MCF 10A (cell line): Measurements from ENCODE around the gene SLC25A48. TPM values are rescaled to one million over a fixed set of nuclear protein-coding genes. Genes with fewer than 3 reads are reported as not detected.
A peak's percentile ranks its signal among the peaks of the same experiment; 100 is the strongest.

Source experiments
- BruUV-seq: library from RNA; stranded (reverse); fragments of 400-500 nt; replicated peaks from 2 replicates; lab custom pipeline; 2021; lab: Mats Ljungman, UMichigan
- CTCF ChIA-PET: fragments of 300-600 bp; sonication (Branson Sonifier 250); formaldehyde crosslinking; extraction: SDS; loops from one replicate; lab custom pipeline; 2021; ENCODE audit warnings: antibody characterized with exemption, inconsistent platforms; lab: Yijun Ruan, JAX
- POLR2A ChIA-PET: fragments of 300-600, 350-650 bp; sonication (Branson Sonifier 250); formaldehyde crosslinking; extraction: SDS; loops from one replicate; lab custom pipeline; 2020; ENCODE audit warnings: antibody characterized with exemption, inconsistent platforms; lab: Yijun Ruan, JAX
- DNase-seq: peaks from one replicate; pipeline ENCODE4 v3.0.0-alpha.2; 2018; ENCODE audit not compliant: unreplicated experiment
- H3K27ac Mint-ChIP-seq: one replicate; pipeline ENCODE4 v1.8.0; 2022; ENCODE audit warnings: mild to moderate bottlenecking, low read depth, mixed read lengths; ENCODE audit not compliant: unreplicated experiment
- H3K27me3 Mint-ChIP-seq: one replicate; pipeline ENCODE4 v1.8.0; 2022; ENCODE audit warnings: mixed read lengths; ENCODE audit not compliant: insufficient read depth, unreplicated experiment
- H3K36me3 Mint-ChIP-seq: one replicate; pipeline ENCODE4 v1.8.0; 2022; ENCODE audit warnings: mild to moderate bottlenecking, moderate library complexity, mixed read lengths; ENCODE audit not compliant: insufficient read depth, unreplicated experiment
- H3K4me1 Mint-ChIP-seq: one replicate; pipeline ENCODE4 v1.8.0; 2022; ENCODE audit warnings: mixed read lengths; ENCODE audit not compliant: insufficient read depth, unreplicated experiment
- H3K4me3 Mint-ChIP-seq: one replicate; pipeline ENCODE4 v1.8.0; 2022; ENCODE audit warnings: mild to moderate bottlenecking, moderate library complexity, mixed read lengths; ENCODE audit not compliant: unreplicated experiment
- H3K9me3 Mint-ChIP-seq: one replicate; pipeline ENCODE4 v1.8.0; 2022; ENCODE audit warnings: mixed read lengths; ENCODE audit not compliant: unreplicated experiment
- CTCF ChIP-seq: fragments of 200-600 bp; IDR thresholded peaks from one replicate; pipeline ENCODE4 v1.8.0; 2022; ENCODE audit warnings: antibody characterized with exemption, mild to moderate bottlenecking; ENCODE audit not compliant: unreplicated experiment
- intact Hi-C: fragments of 100-400 bp; cut with micrococcal nuclease; formaldehyde crosslinking; loops from 2 replicates; pipeline ENCODE4 v1.14.1; 2022
- total RNA-seq: library from RNA; stranded (reverse); gene quantifications from 2 replicates; pipeline ENCODE4 v1.2.3, GENCODE V29; 2022

Gene SLC25A48
- total RNA-seq, 1 experiment from 2014 or later, result not detected

GRCh38 chr5:135880278-135880677 is 45.8 kb downstream of the SLC25A48 start:
- CTCF ChIA-PET, result interaction anchor here (0.6 to 5.4 kb wide), 12 partner anchors 23 to 861 kb away, joined by 3 to 24 read pairs (median 3); no protein-coding TSS in a partner anchor
- Mint-ChIP-seq H3K27ac (no peak overlapping the region), H3K27me3 (peaks cover 32% of the 10 kb centered on the region), H3K9me3 (no peaks in the 10 kb centered on the region), H3K4me1 (peaks cover 10% of the 10 kb centered on the region), H3K36me3 (no peaks in the 10 kb centered on the region), H3K4me3 (no peak overlapping the region)
- peak; percentile 10 for TF ChIP-seq CTCF
- BruUV-seq, result no TSS peak
- DNase-seq, result peak; percentile 45
- POLR2A ChIA-PET, result no interaction called here
- intact Hi-C loops, result no loop called here

GRCh38 chr5:135880801-135881200 is 46.3 kb downstream of the SLC25A48 start:
- peaks cover 37% of the 10 kb centered on the region for H3K27me3 Mint-ChIP-seq
- DNase-seq, result peak; percentile 50

GRCh38 chr5:135881244-135881643 is 46.8 kb downstream of the SLC25A48 start:
- H3K27ac Mint-ChIP-seq, result no peak overlapping the region
- intact Hi-C loops, result no loop called here
- CTCF ChIA-PET, result interaction anchor here (0.6 to 5.4 kb wide), 19 partner anchors 9 to 469 kb away, joined by 3 to 24 read pairs (median 3); partner anchors contain the start of gene IL9
- POLR2A ChIA-PET, result interaction anchor here (0.6 to 1.1 kb wide), 3 partner anchors 22 to 1465 kb away, joined by 3 to 4 read pairs (median 4); no protein-coding TSS in a partner anchor
- peaks cover 40% of the 10 kb centered on the region for H3K27me3 Mint-ChIP-seq
- DNase-seq, result no peak
- H3K9me3 Mint-ChIP-seq, result no peaks in the 10 kb centered on the region
- BruUV-seq, result no TSS peak
- H3K4me1 Mint-ChIP-seq, result peaks cover 10% of the 10 kb centered on the region
- H3K36me3 Mint-ChIP-seq, result no peaks in the 10 kb centered on the region
- no peak overlapping the region for H3K4me3 Mint-ChIP-seq
- TF ChIP-seq CTCF, result no peak

More at GRCh38 chr5:135880801-135881200, 46.3 kb downstream of the SLC25A48 start:
- Mint-ChIP-seq H3K4me1 (peaks cover 10% of the 10 kb centered on the region), H3K9me3 (no peaks in the 10 kb centered on the region), H3K27ac (no peak overlapping the region), H3K36me3 (no peaks in the 10 kb centered on the region), H3K4me3 (no peak overlapping the region)
- no TSS peak for BruUV-seq
- intact Hi-C loops, result no loop called here
- TF ChIP-seq CTCF, result no peak
- ChIA-PET CTCF (interaction anchor here (0.6 to 5.4 kb wide), 17 partner anchors 9 to 470 kb away, joined by 3 to 24 read pairs (median 3); partner anchors contain the start of gene IL9), POLR2A (interaction anchor here (0.6 to 1.1 kb wide), 2 partner anchors 23 to 1466 kb away, joined by 3 to 4 read pairs; no protein-coding TSS in a partner anchor)

GRCh38 chr5:135881819-135882218 is 47.4 kb downstream of the SLC25A48 start:
- Mint-ChIP-seq H3K4me3 (no peak overlapping the region), H3K36me3 (no peaks in the 10 kb centered on the region), H3K4me1 (peaks cover 10% of the 10 kb centered on the region), H3K27me3 (peaks cover 40% of the 10 kb centered on the region), H3K9me3 (no peaks in the 10 kb centered on the region), H3K27ac (no peak overlapping the region)
- no TSS peak for BruUV-seq
- no peak for DNase-seq
- intact Hi-C loops, result no loop called here
- ChIA-PET CTCF (interaction anchor here (0.6 to 5.4 kb wide), 15 partner anchors 10 to 482 kb away, joined by 3 to 24 read pairs (median 4); partner anchors contain the start of gene IL9), POLR2A (interaction anchor here (0.7 to 1.1 kb wide), 2 partner anchors 22 to 278 kb away, joined by 4 read pairs; no protein-coding TSS in a partner anchor)
- no peak for TF ChIP-seq CTCF
